ENCODE measurements around the gene SLC25A47. TPM values are rescaled to one million over a fixed set of nuclear protein-coding genes. Genes with fewer than 3 reads are reported as not detected.

SLC25A47 gene
- total and polyA plus RNA-seq, 9 of the 15 experiments (the other 6 are each of a cell fraction or from before 2014, with no cell fraction given): 0.09 to 0.23 (median 0.22) TPM; not detected in 6

DNA sequence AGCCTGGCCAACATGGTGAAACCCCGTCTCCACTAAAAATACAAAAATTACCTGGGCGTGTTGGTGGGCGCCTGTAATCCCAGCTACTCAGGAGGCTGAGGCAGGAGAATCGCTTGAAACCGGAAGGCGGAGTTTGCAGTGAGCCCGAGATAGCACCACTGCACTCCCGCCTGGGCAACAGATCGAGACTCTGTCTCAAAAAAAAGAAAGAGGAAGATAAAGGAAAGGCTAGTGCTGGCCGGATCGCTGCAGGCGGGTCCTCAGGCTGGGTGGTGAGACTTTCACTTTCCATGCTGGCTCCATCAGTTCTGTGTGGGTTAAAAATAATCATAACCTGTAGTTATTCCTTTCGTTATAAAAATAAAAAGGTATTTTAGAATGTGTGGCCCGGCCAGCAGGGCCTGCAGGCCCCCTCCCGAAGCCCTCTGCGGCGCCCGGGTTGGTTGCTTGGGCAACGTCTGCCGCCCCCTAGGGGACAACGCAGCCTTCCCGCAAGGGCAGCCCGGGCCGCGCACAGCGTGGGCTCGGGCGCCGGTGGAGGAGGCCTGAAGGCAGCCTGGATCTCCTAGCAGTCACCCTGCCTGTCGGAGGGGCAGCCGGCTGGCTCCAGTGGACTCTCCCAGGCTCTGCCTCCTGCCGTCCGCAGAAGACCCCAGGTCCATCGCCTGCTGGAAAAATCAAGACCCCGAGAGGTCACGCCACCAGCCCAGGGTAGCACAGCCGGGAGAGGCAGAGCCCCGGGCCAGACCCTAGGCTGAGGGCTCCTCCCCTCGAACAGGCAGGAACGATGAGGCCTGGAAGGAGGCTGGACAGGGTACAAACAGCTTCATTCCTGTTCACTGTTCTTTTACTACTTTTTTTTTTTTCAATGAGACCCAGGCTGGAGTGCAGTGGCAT is 5.0 kb upstream of the SLC25A47 start (continued):
- TF ChIP-seq POLR2G (IDR thresholded peaks at IDR 0.05; ENCODE audit: low read depth, low read length): peak; percentile 57
- TF ChIP-seq, protein P1, sequence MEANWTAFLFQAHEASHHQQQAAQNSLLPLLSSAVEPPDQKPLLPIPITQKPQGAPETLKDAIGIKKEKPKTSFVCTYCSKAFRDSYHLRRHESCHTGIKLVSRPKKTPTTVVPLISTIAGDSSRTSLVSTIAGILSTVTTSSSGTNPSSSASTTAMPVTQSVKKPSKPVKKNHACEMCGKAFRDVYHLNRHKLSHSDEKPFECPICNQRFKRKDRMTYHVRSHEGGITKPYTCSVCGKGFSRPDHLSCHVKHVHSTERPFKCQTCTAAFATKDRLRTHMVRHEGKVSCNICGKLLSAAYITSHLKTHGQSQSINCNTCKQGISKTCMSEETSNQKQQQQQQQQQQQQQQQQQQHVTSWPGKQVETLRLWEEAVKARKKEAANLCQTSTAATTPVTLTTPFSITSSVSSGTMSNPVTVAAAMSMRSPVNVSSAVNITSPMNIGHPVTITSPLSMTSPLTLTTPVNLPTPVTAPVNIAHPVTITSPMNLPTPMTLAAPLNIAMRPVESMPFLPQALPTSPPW (CRISPR knock-in tag; IDR thresholded peaks at IDR 0.05): peak; percentile 42; the same call in 1 of the 2 replicates
- TF ChIP-seq RFX7 (CRISPR knock-in tag; IDR thresholded peaks at IDR 0.05): no peak
- TF ChIP-seq SAFB (IDR thresholded peaks at IDR 0.05; ENCODE audit: borderline replicate concordance, low read depth, low read length): 0 out of 2 replicates have a peak, but pooled peaks have one; percentile 13
- TF ChIP-seq SNRNP70 (optimal IDR thresholded peaks at IDR 0.05; ENCODE audit: low read depth, low read length): no peak
- TF ChIP-seq, protein P2, sequence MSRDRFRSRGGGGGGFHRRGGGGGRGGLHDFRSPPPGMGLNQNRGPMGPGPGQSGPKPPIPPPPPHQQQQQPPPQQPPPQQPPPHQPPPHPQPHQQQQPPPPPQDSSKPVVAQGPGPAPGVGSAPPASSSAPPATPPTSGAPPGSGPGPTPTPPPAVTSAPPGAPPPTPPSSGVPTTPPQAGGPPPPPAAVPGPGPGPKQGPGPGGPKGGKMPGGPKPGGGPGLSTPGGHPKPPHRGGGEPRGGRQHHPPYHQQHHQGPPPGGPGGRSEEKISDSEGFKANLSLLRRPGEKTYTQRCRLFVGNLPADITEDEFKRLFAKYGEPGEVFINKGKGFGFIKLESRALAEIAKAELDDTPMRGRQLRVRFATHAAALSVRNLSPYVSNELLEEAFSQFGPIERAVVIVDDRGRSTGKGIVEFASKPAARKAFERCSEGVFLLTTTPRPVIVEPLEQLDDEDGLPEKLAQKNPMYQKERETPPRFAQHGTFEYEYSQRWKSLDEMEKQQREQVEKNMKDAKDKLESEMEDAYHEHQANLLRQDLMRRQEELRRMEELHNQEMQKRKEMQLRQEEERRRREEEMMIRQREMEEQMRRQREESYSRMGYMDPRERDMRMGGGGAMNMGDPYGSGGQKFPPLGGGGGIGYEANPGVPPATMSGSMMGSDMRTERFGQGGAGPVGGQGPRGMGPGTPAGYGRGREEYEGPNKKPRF (IDR thresholded peaks at IDR 0.05; ENCODE audit: low read depth, low read length): no peak
- TF ChIP-seq, protein P3, sequence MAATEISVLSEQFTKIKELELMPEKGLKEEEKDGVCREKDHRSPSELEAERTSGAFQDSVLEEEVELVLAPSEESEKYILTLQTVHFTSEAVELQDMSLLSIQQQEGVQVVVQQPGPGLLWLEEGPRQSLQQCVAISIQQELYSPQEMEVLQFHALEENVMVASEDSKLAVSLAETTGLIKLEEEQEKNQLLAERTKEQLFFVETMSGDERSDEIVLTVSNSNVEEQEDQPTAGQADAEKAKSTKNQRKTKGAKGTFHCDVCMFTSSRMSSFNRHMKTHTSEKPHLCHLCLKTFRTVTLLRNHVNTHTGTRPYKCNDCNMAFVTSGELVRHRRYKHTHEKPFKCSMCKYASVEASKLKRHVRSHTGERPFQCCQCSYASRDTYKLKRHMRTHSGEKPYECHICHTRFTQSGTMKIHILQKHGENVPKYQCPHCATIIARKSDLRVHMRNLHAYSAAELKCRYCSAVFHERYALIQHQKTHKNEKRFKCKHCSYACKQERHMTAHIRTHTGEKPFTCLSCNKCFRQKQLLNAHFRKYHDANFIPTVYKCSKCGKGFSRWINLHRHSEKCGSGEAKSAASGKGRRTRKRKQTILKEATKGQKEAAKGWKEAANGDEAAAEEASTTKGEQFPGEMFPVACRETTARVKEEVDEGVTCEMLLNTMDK (IDR thresholded peaks at IDR 0.05; ENCODE audit: borderline replicate concordance, insufficient read depth, low read depth, low read length, poor library complexity, severe bottlenecking): peak; percentile 89
- TF ChIP-seq, protein P4, sequence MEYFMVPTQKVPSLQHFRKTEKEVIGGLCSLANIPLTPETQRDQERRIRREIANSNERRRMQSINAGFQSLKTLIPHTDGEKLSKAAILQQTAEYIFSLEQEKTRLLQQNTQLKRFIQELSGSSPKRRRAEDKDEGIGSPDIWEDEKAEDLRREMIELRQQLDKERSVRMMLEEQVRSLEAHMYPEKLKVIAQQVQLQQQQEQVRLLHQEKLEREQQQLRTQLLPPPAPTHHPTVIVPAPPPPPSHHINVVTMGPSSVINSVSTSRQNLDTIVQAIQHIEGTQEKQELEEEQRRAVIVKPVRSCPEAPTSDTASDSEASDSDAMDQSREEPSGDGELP (CRISPR knock-in tag; IDR thresholded peaks at IDR 0.05; ENCODE audit: borderline replicate concordance): 0 out of 2 replicates have a peak, but pooled peaks have one; percentile 16
- TF ChIP-seq HNRNPLL (IDR thresholded peaks at IDR 0.05; ENCODE audit: low read depth, low read length, poor library complexity, severe bottlenecking): peak; percentile 54
- TF ChIP-seq, protein P5, sequence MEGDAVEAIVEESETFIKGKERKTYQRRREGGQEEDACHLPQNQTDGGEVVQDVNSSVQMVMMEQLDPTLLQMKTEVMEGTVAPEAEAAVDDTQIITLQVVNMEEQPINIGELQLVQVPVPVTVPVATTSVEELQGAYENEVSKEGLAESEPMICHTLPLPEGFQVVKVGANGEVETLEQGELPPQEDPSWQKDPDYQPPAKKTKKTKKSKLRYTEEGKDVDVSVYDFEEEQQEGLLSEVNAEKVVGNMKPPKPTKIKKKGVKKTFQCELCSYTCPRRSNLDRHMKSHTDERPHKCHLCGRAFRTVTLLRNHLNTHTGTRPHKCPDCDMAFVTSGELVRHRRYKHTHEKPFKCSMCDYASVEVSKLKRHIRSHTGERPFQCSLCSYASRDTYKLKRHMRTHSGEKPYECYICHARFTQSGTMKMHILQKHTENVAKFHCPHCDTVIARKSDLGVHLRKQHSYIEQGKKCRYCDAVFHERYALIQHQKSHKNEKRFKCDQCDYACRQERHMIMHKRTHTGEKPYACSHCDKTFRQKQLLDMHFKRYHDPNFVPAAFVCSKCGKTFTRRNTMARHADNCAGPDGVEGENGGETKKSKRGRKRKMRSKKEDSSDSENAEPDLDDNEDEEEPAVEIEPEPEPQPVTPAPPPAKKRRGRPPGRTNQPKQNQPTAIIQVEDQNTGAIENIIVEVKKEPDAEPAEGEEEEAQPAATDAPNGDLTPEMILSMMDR (IDR thresholded peaks at IDR 0.05 in 2 of 3, conservative IDR thresholded peaks at IDR 0.05 in 1 of 3; ENCODE audit: insufficient read depth in 2 of 3, low read depth in 1 of 3, low read length in 3 of 3): peak; percentile 67 to 81 (median 72)
- 0 out of 2 replicates have a peak, but pooled peaks have one; percentile 8 for TF ChIP-seq LCOR (CRISPR knock-in tag; IDR thresholded peaks at IDR 0.05)
- no peak for TF ChIP-seq TAF7 (tag; IDR thresholded peaks at IDR 0.05)
- TF ChIP-seq ZNF24 (IDR thresholded peaks at IDR 0.05): no peak
- TF ChIP-seq SMAD4 (CRISPR knock-in tag; conservative IDR thresholded peaks at IDR 0.05): no peak
- 0 out of 2 replicates have a peak, but pooled peaks have one; percentile 25 for TF ChIP-seq MYC (IDR thresholded peaks at IDR 0.05; ENCODE audit: low read depth, low read length)
- TF ChIP-seq MYC (CRISPR knock-in tag; IDR thresholded peaks at IDR 0.05; ENCODE audit: borderline replicate concordance, low read depth): no peak
- peak; percentile 37 for TF ChIP-seq FIP1L1 (IDR thresholded peaks at IDR 0.05; ENCODE audit: low read depth, low read length, poor library complexity, severe bottlenecking)

Data from K562 (cell line).